ENCODE measurements around the gene TRIM71. TPM values are rescaled to one million over a fixed set of nuclear protein-coding genes. Genes with fewer than 3 reads are reported as not detected.

TRIM71 gene
- total RNA-seq, 1 donor from 2014 or later = 106 TPM

GRCh38 chr3:32818970-32819511 is 1.2 kb downstream of the TRIM71 start:
- Histone ChIP-seq H3K4me3 (peak overlapping the region; percentile 98), H3K27me3 (no peaks in the 10 kb centered on the region), H3K9me3 (ENCODE audit: low read depth) (no peaks in the 10 kb centered on the region), H3K4me2 (peak overlapping the region; percentile 99), H2AFZ (replicated peaks) (no peak overlapping the region), H3K27ac (peak overlapping the region; percentile 100), H4K20me1 (ENCODE audit: low read depth) (peaks cover 66% of the 10 kb centered on the region), H3F3A (ENCODE audit: low read depth) (peaks cover 57% of the 10 kb centered on the region), H3K4me1 (peaks cover 52% of the 10 kb centered on the region), H3K36me3 (no peaks in the 10 kb centered on the region), H3K9ac (peak overlapping the region; percentile 88), H3K79me2 (ENCODE audit: low read depth) (peaks cover 96% of the 10 kb centered on the region)
- peaks cover 8% of the 10 kb centered on the region for H3K27me3 Mint-ChIP-seq (ENCODE audit: insufficient read depth, low read depth)
- H3K4me3 Mint-ChIP-seq = peak overlapping the region; percentile 91
- peak overlapping the region; percentile 98 for H3K27ac Mint-ChIP-seq
- H3K36me3 Mint-ChIP-seq = peaks cover 18% of the 10 kb centered on the region
- TF ChIP-seq EZH2phosphoT487 (IDR thresholded peaks at IDR 0.05) (no peak), EZH2 (IDR thresholded peaks at IDR 0.05) (no peak), CTCF (IDR thresholded peaks at IDR 0.05) (no peak)
- H3K9me3 Mint-ChIP-seq = peaks cover 4% of the 10 kb centered on the region
- DNase-seq (ENCODE audit: low spot score) = peak; percentile 47
- peaks cover 59% of the 10 kb centered on the region for H3K4me1 Mint-ChIP-seq

GRCh38 chr3:32819551-32820348 is 2.0 kb downstream of the TRIM71 start:
- DNase-seq (ENCODE audit: low spot score) = peak; percentile 59

GRCh38 chr3:32820430-32820829 is 2.6 kb downstream of the TRIM71 start:
- H3K27me3 Mint-ChIP-seq (ENCODE audit: insufficient read depth, low read depth) = peaks cover 8% of the 10 kb centered on the region
- no peaks in the 10 kb centered on the region for H3K9me3 ChIP-seq (ENCODE audit: low read depth)
- no peaks in the 10 kb centered on the region for H3K27me3 ChIP-seq
- peaks cover 51% of the 10 kb centered on the region for H3K4me1 ChIP-seq
- peak overlapping the region; percentile 99 for H3K4me2 ChIP-seq
- peak overlapping the region; percentile 100 for H3K27ac ChIP-seq
- DNase-seq (ENCODE audit: low spot score) = no peak
- peaks cover 96% of the 10 kb centered on the region for H3K79me2 ChIP-seq (ENCODE audit: low read depth)
- peaks cover 80% of the 10 kb centered on the region for H4K20me1 ChIP-seq (ENCODE audit: low read depth)
- H3K9me3 Mint-ChIP-seq = peaks cover 4% of the 10 kb centered on the region
- TF ChIP-seq EZH2 (IDR thresholded peaks at IDR 0.05) (no peak), EZH2phosphoT487 (IDR thresholded peaks at IDR 0.05) (no peak), CTCF (IDR thresholded peaks at IDR 0.05) (no peak)
- H2AFZ ChIP-seq (replicated peaks) = no peak overlapping the region
- peak overlapping the region; percentile 88 for H3K9ac ChIP-seq
- H3K27ac Mint-ChIP-seq = no peak overlapping the region
- peak overlapping the region; percentile 98 for H3K4me3 ChIP-seq
- H3K4me3 Mint-ChIP-seq = peak overlapping the region; percentile 91
- peaks cover 21% of the 10 kb centered on the region for H3K36me3 Mint-ChIP-seq
- H3K36me3 ChIP-seq = no peaks in the 10 kb centered on the region
- peaks cover 57% of the 10 kb centered on the region for H3F3A ChIP-seq (ENCODE audit: low read depth)
- H3K4me1 Mint-ChIP-seq = peaks cover 51% of the 10 kb centered on the region

More at GRCh38 chr3:32819551-32820348, 2.0 kb downstream of the TRIM71 start:
- peak overlapping the region; percentile 91 for H3K4me3 Mint-ChIP-seq
- peaks cover 56% of the 10 kb centered on the region for H3F3A ChIP-seq (ENCODE audit: low read depth)
- peak overlapping the region; percentile 99 for H3K4me2 ChIP-seq
- H3K27ac ChIP-seq = peak overlapping the region; percentile 100
- H3K9ac ChIP-seq = peak overlapping the region; percentile 88
- peaks cover 52% of the 10 kb centered on the region for H3K4me1 Mint-ChIP-seq
- peaks cover 8% of the 10 kb centered on the region for H3K27me3 Mint-ChIP-seq (ENCODE audit: insufficient read depth, low read depth)
- TF ChIP-seq EZH2phosphoT487 (IDR thresholded peaks at IDR 0.05) (no peak), EZH2 (IDR thresholded peaks at IDR 0.05) (no peak), CTCF (IDR thresholded peaks at IDR 0.05) (no peak)
- H4K20me1 ChIP-seq (ENCODE audit: low read depth) = peaks cover 73% of the 10 kb centered on the region
- peaks cover 4% of the 10 kb centered on the region for H3K9me3 Mint-ChIP-seq
- no peaks in the 10 kb centered on the region for H3K27me3 ChIP-seq
- no peak overlapping the region for H2AFZ ChIP-seq (replicated peaks)
- H3K4me1 ChIP-seq = peaks cover 51% of the 10 kb centered on the region
- H3K36me3 Mint-ChIP-seq = peaks cover 18% of the 10 kb centered on the region
- peak overlapping the region; percentile 98 for H3K27ac Mint-ChIP-seq
- H3K36me3 ChIP-seq = no peaks in the 10 kb centered on the region
- no peaks in the 10 kb centered on the region for H3K9me3 ChIP-seq (ENCODE audit: low read depth)
- peaks cover 96% of the 10 kb centered on the region for H3K79me2 ChIP-seq (ENCODE audit: low read depth)
- H3K4me3 ChIP-seq = peak overlapping the region; percentile 98
